A172 (cell line): ENCODE measurements around the gene ALPK1. TPM values are rescaled to one million over a fixed set of nuclear protein-coding genes. Genes with fewer than 3 reads are reported as not detected.
"Not testable (repeated sequence)": the region's sequence is repeated elsewhere in the genome, so short reads cannot be mapped to it uniquely, and the experiment has no call there.

ENCODE experiments used
- DNase-seq: peaks from one replicate; pipeline ENCODE4 v3.0.0-alpha.2; 2015; ENCODE audit warnings: low spot score
- total RNA-seq: library from RNA; depleted of rRNA; stranded (reverse); fragments of >200 nt; shearing (Covaris generic); gene quantifications from 2 replicates; pipeline ENCODE4 v1.2.3, GENCODE V29; 2014; rRNA removed

Gene ALPK1
- total RNA-seq, 1 experiment from 2014 or later = 8.8 TPM

DNA sequence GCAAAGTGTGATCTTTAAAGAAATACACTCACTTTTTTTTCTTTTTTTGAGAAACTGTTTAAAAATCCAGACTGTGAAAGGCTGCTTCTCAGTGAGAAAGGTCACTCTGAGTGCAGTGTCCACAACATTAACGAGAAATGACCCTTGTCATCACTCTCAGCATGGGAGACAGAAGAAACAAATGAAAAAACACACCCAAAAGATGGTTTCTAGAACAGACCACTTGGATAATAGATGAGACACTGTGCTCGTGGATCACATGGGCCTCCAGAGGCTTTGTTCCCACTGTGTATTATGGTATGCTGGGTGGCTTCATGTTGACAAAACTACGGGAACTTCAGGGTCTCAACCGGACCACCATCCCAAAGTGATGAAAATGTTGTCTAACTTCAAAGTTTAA, 153.9 kb downstream of the ALPK1 start:
- no peak for DNase-seq

DNA sequence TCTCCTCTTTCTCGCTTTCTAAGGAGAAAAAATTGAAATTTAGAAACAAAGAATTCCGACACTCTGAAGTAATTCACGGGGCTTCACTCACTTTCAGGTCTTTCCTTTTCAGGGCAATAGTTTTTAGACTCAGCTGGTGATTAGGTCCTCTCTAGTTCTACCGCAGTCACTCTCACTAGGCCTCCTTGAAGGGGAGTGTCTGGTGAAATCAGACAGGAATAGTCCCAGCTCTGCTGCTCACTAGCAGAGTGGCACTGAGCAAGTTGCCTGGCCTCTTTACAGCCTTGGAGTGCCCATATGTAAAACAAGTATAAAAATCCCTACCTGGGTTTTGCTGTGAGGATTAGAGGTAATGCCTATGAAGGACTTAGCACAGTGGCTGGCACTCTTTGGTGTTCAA, 154.7 kb downstream of the ALPK1 start:
- DNase-seq = no peak

DNA sequence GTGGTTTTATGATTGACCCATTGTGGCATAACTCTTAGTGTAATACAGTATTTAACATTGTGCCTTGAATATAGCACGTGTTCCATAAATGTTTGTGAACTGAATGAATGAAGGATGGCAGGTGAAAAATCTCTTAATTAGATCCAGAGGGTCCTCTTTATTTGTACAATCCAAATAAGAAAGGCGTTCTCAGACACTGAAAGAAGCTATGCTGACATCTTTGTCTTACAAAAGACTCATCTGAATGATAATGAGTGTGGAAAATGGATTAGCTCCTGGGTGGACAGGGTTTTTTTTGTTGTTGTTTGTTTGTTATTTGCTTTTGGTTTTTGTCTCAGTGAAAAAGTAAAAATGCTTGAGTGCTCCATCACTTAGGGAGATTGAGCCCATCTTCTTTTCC, 156.2 kb downstream of the ALPK1 start:
- DNase-seq = no peak

DNA sequence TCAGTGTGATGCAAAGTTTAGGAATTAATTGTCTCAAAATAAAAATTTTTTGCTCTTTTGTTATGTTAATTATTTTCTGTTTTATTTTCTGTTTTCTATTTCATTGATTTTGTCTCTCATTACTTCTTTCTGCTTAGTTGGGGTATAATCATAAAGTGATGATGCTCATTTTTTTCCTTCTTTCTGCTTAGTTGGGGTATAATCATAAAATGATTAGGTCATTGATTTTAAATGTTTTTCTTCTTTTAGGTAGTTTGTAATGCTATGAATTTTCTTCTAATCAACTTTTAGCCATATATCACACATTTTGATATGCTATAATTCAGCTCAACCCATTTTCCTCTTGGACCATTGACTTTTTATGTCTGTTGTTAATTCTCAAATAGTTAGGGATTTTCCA, 175.1 kb downstream of the ALPK1 start:
- no peak for DNase-seq

DNA sequence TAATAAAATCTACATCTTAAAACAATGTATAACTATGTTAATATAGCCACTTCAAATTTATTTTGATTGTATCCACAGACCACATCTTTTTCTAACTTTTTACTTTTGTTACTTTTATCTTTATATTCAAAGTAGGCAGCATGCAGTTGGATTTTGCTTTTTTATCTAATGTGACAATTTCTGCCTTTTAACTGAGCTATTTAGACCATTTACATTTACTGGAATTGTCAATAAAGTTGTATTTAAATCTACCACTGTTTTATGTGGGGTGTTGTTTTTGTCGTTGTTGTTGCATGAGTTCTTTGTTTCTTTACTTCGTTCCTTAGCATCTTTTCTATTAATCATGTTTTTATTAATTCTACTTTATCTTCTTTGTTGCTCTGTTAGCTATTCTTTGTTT, 176.8 kb downstream of the ALPK1 start:
- DNase-seq = no peak

DNA sequence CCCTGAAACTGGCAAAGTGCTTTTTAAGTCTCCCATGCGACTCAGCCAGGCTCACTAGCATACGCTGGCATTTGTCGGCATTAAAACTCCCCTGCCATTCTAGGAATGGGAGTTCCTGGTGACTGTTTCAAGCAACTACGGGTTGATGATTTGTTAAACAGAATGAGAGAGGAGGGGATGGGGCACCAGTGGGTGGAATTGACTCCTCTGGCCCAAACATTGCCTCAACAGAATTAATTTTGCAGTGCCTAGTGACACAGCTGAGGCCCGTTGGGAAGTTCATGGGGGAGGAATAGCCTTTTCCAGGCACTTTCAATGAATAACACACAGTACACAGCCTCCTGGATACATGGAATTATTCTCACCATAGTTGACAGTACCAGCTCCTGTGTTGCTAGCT, 188.8 kb downstream of the ALPK1 start:
- no peak for DNase-seq

DNA sequence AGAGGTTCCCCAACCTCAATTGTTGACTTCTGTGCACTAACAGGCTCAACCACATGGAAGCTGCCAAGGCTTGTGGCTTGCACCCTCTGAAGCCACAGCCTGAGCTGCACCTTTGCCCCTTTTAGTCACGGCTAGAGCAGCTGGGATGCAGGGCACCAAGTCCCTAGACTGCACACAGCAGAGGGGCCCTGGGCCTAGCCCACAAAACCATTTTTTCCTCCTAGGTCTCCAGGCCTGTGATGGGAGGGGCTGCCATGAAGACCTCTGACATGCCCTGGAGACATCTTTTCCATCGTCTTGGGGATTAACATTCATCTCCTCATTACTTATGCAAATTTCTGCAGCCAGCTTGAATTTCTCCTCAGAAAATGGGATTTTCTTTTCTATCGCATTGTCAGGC, 193.6 kb downstream of the ALPK1 start:
- DNase-seq = not testable (repeated sequence)

Other genes with a start within 250 kb of the ALPK1 start
- gene FAM241A, start 151.9 kb upstream of the ALPK1 start, total RNA-seq = 0.62 and 0.79 TPM in 2 replicates
- gene AP1AR, start 65.6 kb upstream of the ALPK1 start, total RNA-seq = 23.2 and 32.9 TPM in 2 replicates
- 8.4 and 9.5 TPM in 2 replicates for gene TIFA, start 11.5 kb upstream of the ALPK1 start, total RNA-seq
- not detected in 2 replicates for gene NEUROG2, start 218.8 kb downstream of the ALPK1 start, total RNA-seq